Measurements from ENCODE around the gene PDXK. TPM values are rescaled to one million over a fixed set of nuclear protein-coding genes. Genes with fewer than 3 reads are reported as not detected.

The PDXK gene
- total and polyA plus RNA-seq, 9 of the 15 experiments (the other 6 are each of a cell fraction or from before 2014, with no cell fraction given), result 5.6 to 162 (median 76.5) TPM

DNA sequence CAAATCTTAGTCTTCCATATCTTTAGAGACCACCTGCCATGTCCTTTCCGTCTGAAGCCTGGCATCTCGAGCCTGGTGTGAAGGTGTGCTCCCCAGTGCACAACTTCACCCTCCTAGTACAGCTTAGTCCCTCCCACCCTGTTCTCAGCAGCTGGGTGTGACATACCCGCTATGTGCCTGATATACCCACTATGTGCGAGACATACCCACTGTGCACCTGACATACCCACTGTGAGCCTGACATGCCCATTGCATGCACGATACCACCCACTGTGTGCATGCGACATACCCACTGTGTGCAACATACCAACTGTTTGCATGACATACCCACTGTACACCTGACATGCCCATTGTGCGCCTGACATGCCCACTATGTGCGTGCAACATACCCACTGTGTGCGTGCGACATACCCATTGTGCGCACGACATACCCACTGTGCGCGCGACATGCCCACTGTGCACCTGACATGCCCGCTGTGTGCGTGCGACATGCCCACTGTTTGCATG, 67.4 kb downstream of the PDXK start:
- FAIRE-seq (no peak), ATAC-seq (no peak), DNase-seq (ENCODE audit: extremely low read depth in 1 of 4, low spot score in 3 of 4) (no peak)
- ChIA-PET CTCF (ENCODE audit: low intra/inter-chr PET ratio) (no interaction called here), POLR2A (no interaction called here)
- H3K9ac ChIP-seq (ENCODE audit: insufficient read depth in 1 of 2, low read depth in 2 of 2, low read length in 2 of 2), result no peak overlapping the region
- H3K36me3 ChIP-seq (ENCODE audit: control insufficient read depth, insufficient read depth, low read length), result peaks cover 12% of the 10 kb centered on the region
- no TSS peak for BruUV-seq (replicated peaks)
- H3K4me2 ChIP-seq (ENCODE audit: insufficient read depth, low read length), result no peak overlapping the region
- peaks cover 21% of the 10 kb centered on the region for H3K79me2 ChIP-seq (ENCODE audit: control insufficient read depth, insufficient read depth, low read length)
- no peak overlapping the region for H3K4me3 ChIP-seq
- WGBS (ENCODE audit: insufficient coverage, low coverage, missing lambda C conversion rate), result 72% methylated on average over 18 of the region's 18 CpGs
- H2AFZ ChIP-seq (ENCODE audit: low read depth, low read length), result no peak overlapping the region
- no peaks in the 10 kb centered on the region for H3K9me1 ChIP-seq (ENCODE audit: control insufficient read depth, insufficient read depth, low read length)
- H4K20me1 ChIP-seq (replicated peaks; ENCODE audit: control insufficient read depth, insufficient read depth, low read length), result no peaks in the 10 kb centered on the region
- intact Hi-C loops (cut with micrococcal nuclease), result no loop called here
- H3K27me3 ChIP-seq (ENCODE audit: control insufficient read depth in 2 of 2, insufficient read depth in 2 of 2, low read length in 2 of 2), result peaks cover 0 to 5% of the 10 kb centered on the region in 2 experiments; a peak in 2 of 5 replicates
- TF ChIP-seq ELF1 (tag; IDR thresholded peaks at IDR 0.05) (no peak), MCM3 (IDR thresholded peaks at IDR 0.05) (no peak), SIRT6 (IDR thresholded peaks at IDR 0.05; ENCODE audit: low read depth, low read length) (no peak), CAMTA2 (CRISPR knock-in tag; conservative IDR thresholded peaks at IDR 0.05) (no peak), CBFA2T3 (IDR thresholded peaks at IDR 0.05) (peak; percentile 45), KLF1 (tag; IDR thresholded peaks at IDR 0.05) (0 out of 2 replicates have a peak, but pooled peaks have one; percentile 12), CBFB (CRISPR knock-in tag; IDR thresholded peaks at IDR 0.05) (peak; percentile 66), ZKSCAN1 (IDR thresholded peaks at IDR 0.05; ENCODE audit: low read depth, low read length) (peak; percentile 96), POLR2B (IDR thresholded peaks at IDR 0.05; ENCODE audit: low read depth, partially characterized antibody) (no peak), ZC3H4 (CRISPR knock-in tag; IDR thresholded peaks at IDR 0.05; ENCODE audit: borderline replicate concordance) (peak; percentile 72), ZNF143 (CRISPR knock-in tag; IDR thresholded peaks at IDR 0.05) (0 out of 2 replicates have a peak, but pooled peaks have one; percentile 1), KDM1A (IDR thresholded peaks at IDR 0.05) (peak in 1 of 2 experiments; percentile 25; a peak in 1 of 4 replicates)
- TF ChIP-seq, protein P1, sequence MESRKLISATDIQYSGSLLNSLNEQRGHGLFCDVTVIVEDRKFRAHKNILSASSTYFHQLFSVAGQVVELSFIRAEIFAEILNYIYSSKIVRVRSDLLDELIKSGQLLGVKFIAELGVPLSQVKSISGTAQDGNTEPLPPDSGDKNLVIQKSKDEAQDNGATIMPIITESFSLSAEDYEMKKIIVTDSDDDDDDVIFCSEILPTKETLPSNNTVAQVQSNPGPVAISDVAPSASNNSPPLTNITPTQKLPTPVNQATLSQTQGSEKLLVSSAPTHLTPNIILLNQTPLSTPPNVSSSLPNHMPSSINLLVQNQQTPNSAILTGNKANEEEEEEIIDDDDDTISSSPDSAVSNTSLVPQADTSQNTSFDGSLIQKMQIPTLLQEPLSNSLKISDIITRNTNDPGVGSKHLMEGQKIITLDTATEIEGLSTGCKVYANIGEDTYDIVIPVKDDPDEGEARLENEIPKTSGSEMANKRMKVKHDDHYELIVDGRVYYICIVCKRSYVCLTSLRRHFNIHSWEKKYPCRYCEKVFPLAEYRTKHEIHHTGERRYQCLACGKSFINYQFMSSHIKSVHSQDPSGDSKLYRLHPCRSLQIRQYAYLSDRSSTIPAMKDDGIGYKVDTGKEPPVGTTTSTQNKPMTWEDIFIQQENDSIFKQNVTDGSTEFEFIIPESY (CRISPR knock-in tag; IDR thresholded peaks at IDR 0.05), result peak; percentile 90; the same call in 1 of the 2 replicates
- TF ChIP-seq, protein P2, sequence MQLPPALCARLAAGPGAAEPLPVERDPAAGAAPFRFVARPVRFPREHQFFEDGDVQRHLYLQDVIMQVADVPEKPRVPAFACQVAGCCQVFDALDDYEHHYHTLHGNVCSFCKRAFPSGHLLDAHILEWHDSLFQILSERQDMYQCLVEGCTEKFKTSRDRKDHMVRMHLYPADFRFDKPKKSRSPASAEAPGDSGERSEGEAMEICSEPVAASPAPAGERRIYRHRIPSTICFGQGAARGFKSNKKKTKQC (CRISPR knock-in tag; IDR thresholded peaks at IDR 0.05), result 0 out of 2 replicates have a peak, but pooled peaks have one; percentile 21
- H3K27ac ChIP-seq (ENCODE audit: extremely low read depth, low read depth, low read length), result no peak overlapping the region
- in situ Hi-C loops (cut with MboI), result loop anchor here (25.0 kb wide), 1 partner anchor 351 kb away; the partner anchor contains the start of gene GATD3
- no peaks in the 10 kb centered on the region for H3K9me3 ChIP-seq (replicated peaks; ENCODE audit: control insufficient read depth, insufficient read depth, low read depth, low read length)
- peaks cover 10 to 33% of the 10 kb centered on the region in 2 experiments; a peak in 3 of 5 replicates for H3K4me1 ChIP-seq (replicated peaks in 1 of 2; ENCODE audit: control insufficient read depth in 2 of 2, insufficient read depth in 2 of 2, low read length in 2 of 2)

Measured in K562 (cell line).